ENCODE results near the gene MRM2.

The MRM2 gene

GRCh38 chr7:2217716-2218443 lies 24.1 kb downstream of the MRM2 start:
- H3K9me3 ChIP-seq (ENCODE audit: insufficient read depth, low read depth, low read length) = no peaks in the 10 kb centered on the region
- H3K27ac ChIP-seq (ENCODE audit: low read length) = no peak overlapping the region
- no peak overlapping the region for H3K9ac ChIP-seq (ENCODE audit: low read depth, low read length)
- no peak overlapping the region for H3K4me3 ChIP-seq (ENCODE audit: low read length)
- peaks cover 81% of the 10 kb centered on the region for H3K36me3 ChIP-seq (ENCODE audit: insufficient read depth, low read depth, low read length)
- H3K4me1 ChIP-seq (ENCODE audit: insufficient read depth, low read length) = no peaks in the 10 kb centered on the region
- H3K27me3 ChIP-seq (ENCODE audit: insufficient read depth, low read length) = no peaks in the 10 kb centered on the region

- Histone ChIP-seq H3K9ac (ENCODE audit: low read depth, low read length) (no peak overlapping the region), H3K27ac (ENCODE audit: low read length) (no peak overlapping the region), H3K9me3 (ENCODE audit: insufficient read depth, low read depth, low read length) (no peaks in the 10 kb centered on the region), H3K36me3 (ENCODE audit: insufficient read depth, low read depth, low read length) (peaks cover 81% of the 10 kb centered on the region), H3K4me3 (ENCODE audit: low read length) (no peak overlapping the region), H3K4me1 (ENCODE audit: insufficient read depth, low read length) (no peaks in the 10 kb centered on the region), H3K27me3 (ENCODE audit: insufficient read depth, low read length) (no peaks in the 10 kb centered on the region)
Measured at GRCh38 chr7:2217206-2217605, 24.8 kb downstream of the MRM2 start.

DNA sequence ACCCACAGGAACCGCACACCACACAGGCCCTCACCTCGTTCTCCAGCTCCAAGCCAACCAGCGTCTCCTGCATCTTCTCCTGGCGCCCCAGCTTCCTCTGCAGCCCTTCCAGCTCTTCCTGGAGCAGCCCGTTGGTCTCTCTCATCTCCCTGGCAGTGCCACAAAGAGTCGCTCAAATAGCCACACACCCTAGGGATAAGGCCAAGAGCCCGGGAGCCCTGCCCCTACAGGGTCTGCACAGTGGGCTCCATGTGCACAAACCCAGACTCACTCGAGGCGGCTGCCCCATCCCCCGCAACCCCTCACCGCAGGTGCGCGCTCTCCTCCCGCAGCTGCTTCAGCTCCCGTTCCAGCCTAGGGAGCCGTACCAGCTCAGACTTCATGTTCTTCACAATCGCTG lies 26.2 kb downstream of the MRM2 start:
- Histone ChIP-seq H3K27me3 (ENCODE audit: insufficient read depth, low read length) (no peaks in the 10 kb centered on the region), H3K4me1 (ENCODE audit: insufficient read depth, low read length) (no peaks in the 10 kb centered on the region), H3K27ac (ENCODE audit: low read length) (no peak overlapping the region), H3K36me3 (ENCODE audit: insufficient read depth, low read depth, low read length) (peaks cover 84% of the 10 kb centered on the region), H3K9me3 (ENCODE audit: insufficient read depth, low read depth, low read length) (no peaks in the 10 kb centered on the region), H3K4me3 (ENCODE audit: low read length) (no peak overlapping the region), H3K9ac (ENCODE audit: low read depth, low read length) (no peak overlapping the region)

- Histone ChIP-seq H3K36me3 (ENCODE audit: insufficient read depth, low read depth, low read length) (peaks cover 80% of the 10 kb centered on the region), H3K4me3 (ENCODE audit: low read length) (no peak overlapping the region), H3K27me3 (ENCODE audit: insufficient read depth, low read length) (no peaks in the 10 kb centered on the region), H3K9ac (ENCODE audit: low read depth, low read length) (no peak overlapping the region), H3K9me3 (ENCODE audit: insufficient read depth, low read depth, low read length) (no peaks in the 10 kb centered on the region), H3K27ac (ENCODE audit: low read length) (no peak overlapping the region), H3K4me1 (ENCODE audit: insufficient read depth, low read length) (no peaks in the 10 kb centered on the region)
Measured at GRCh38 chr7:2214636-2215035, 27.4 kb downstream of the MRM2 start.

GRCh38 chr7:2213551-2214215 lies 28.3 kb downstream of the MRM2 start:
- H3K9me3 ChIP-seq (ENCODE audit: insufficient read depth, low read depth, low read length) = no peaks in the 10 kb centered on the region

DNA sequence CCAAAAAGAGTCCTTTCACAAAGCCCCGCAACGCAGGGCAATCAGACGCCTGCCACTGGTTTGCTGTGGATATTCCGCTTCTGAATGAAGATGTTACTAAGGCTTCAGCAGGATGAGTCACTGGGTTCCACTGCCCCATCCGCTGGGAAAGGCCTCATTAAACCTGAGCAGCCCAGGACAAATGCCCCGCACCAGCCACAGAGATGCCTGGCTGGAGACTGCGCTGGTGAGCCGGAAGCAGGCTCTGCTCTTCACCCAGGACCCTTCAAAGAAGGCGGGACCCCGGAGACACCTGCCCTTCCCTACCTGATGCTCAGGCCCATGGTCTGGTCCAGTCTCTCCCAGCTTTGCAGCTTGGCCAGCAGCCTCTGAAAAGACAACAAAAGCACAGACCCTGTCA lies 29.1 kb downstream of the MRM2 start:
- Histone ChIP-seq H3K36me3 (ENCODE audit: insufficient read depth, low read depth, low read length) (peaks cover 85% of the 10 kb centered on the region), H3K9me3 (ENCODE audit: insufficient read depth, low read depth, low read length) (no peaks in the 10 kb centered on the region), H3K9ac (ENCODE audit: low read depth, low read length) (no peak overlapping the region), H3K27ac (ENCODE audit: low read length) (no peak overlapping the region), H3K27me3 (ENCODE audit: insufficient read depth, low read length) (no peaks in the 10 kb centered on the region), H3K4me1 (ENCODE audit: insufficient read depth, low read length) (no peaks in the 10 kb centered on the region), H3K4me3 (ENCODE audit: low read length) (no peak overlapping the region)

More at GRCh38 chr7:2213551-2214215, 28.3 kb downstream of the MRM2 start:
- H3K4me1 ChIP-seq (ENCODE audit: insufficient read depth, low read length) = no peaks in the 10 kb centered on the region
- no peak overlapping the region for H3K9ac ChIP-seq (ENCODE audit: low read depth, low read length)
- H3K27ac ChIP-seq (ENCODE audit: low read length) = no peak overlapping the region
- H3K4me3 ChIP-seq (ENCODE audit: low read length) = no peak overlapping the region
- peaks cover 81% of the 10 kb centered on the region for H3K36me3 ChIP-seq (ENCODE audit: insufficient read depth, low read depth, low read length)
- no peaks in the 10 kb centered on the region for H3K27me3 ChIP-seq (ENCODE audit: insufficient read depth, low read length)

DNA sequence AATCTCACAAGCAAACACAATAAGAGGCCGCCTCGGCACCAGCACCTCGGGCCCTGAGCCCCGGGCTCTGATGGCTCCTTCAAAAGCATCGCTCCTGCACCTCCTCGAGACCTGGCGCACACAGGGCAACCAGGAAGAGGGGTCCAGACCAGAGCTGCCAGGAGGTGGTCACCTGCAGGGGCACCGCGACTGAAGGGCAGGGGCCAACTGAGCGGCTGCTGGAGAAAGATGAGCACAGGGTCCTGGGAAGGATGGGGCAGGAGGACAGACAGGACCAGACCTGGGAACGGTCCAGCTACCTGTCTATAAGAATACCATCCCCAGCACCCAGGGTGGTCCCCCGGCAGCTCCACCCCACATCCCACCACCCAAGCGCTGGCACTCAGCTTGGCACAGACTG lies 30.1 kb downstream of the MRM2 start:
- H3K36me3 ChIP-seq (ENCODE audit: insufficient read depth, low read depth, low read length) = peaks cover 85% of the 10 kb centered on the region
- no peak overlapping the region for H3K27ac ChIP-seq (ENCODE audit: low read length)

GRCh38 chr7:2211259-2211880 lies 30.6 kb downstream of the MRM2 start:
- Histone ChIP-seq H3K27ac (ENCODE audit: low read length) (no peak overlapping the region), H3K27me3 (ENCODE audit: insufficient read depth, low read length) (no peaks in the 10 kb centered on the region), H3K4me1 (ENCODE audit: insufficient read depth, low read length) (no peaks in the 10 kb centered on the region), H3K9ac (ENCODE audit: low read depth, low read length) (no peak overlapping the region), H3K9me3 (ENCODE audit: insufficient read depth, low read depth, low read length) (no peaks in the 10 kb centered on the region), H3K4me3 (ENCODE audit: low read length) (no peak overlapping the region), H3K36me3 (ENCODE audit: insufficient read depth, low read depth, low read length) (peaks cover 83% of the 10 kb centered on the region)

More for the DNA sequence above, 30.1 kb downstream of the MRM2 start:
- H3K27me3 ChIP-seq (ENCODE audit: insufficient read depth, low read length) = no peaks in the 10 kb centered on the region
- H3K4me3 ChIP-seq (ENCODE audit: low read length) = no peak overlapping the region
- no peaks in the 10 kb centered on the region for H3K9me3 ChIP-seq (ENCODE audit: insufficient read depth, low read depth, low read length)
- no peak overlapping the region for H3K9ac ChIP-seq (ENCODE audit: low read depth, low read length)
- no peaks in the 10 kb centered on the region for H3K4me1 ChIP-seq (ENCODE audit: insufficient read depth, low read length)

DNA sequence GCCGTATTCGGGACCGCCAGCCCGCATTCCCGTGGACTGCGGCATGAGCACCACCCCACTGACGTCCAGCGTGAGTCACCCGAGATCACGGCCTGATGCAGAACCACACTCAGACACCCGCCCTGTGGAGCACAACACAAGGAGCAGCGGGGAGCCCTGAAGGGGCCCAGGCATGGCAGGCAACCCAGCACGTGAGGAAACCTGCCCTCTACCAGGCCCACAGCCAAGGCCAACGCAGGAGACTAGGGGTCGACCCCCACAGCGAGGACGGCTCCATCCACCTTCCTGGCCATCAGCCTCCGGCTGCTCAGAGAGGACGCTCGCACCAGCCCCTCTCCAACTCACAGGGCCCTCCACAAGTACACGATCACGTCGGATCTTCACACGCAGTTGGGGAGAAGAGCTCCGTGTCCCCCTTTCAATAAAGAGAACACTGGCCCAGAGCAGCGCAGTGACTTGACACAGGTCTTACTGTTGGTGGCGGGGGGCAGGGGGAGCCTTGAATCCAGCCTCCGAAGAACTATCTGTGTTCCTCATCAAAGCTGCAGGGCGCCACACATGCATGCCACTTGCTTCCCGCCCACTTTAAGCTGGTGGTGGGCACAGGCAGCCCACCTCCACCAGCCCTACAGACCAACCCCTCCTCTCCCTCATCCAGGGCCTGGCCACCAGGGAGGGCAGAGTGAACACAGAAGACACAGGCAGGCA lies 31.3 kb downstream of the MRM2 start:
- Histone ChIP-seq H3K36me3 (ENCODE audit: insufficient read depth, low read depth, low read length) (peaks cover 79% of the 10 kb centered on the region), H3K27me3 (ENCODE audit: insufficient read depth, low read length) (no peaks in the 10 kb centered on the region), H3K9ac (ENCODE audit: low read depth, low read length) (no peak overlapping the region), H3K9me3 (ENCODE audit: insufficient read depth, low read depth, low read length) (no peaks in the 10 kb centered on the region), H3K27ac (ENCODE audit: low read length) (no peak overlapping the region), H3K4me3 (ENCODE audit: low read length) (no peak overlapping the region), H3K4me1 (ENCODE audit: insufficient read depth, low read length) (no peaks in the 10 kb centered on the region)

DNA sequence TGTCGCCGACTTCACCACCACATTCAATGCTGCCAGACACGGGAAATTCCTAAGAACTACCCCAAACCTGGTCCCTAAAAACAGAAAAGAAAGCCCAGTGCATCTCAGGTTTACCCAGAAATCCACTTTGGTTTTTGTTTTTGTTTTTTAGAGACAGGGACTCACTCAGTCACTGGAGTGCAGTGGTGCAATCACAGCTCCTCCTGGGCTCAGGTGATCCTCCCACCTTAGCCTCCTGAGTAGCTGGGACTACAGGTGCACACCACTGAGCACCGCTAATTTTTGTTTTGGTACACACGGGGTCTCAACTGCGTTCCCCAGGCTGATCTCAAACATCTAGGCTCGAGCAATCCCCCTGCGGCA lies 32.1 kb downstream of the MRM2 start:
- H3K36me3 ChIP-seq (ENCODE audit: insufficient read depth, low read depth, low read length) = peaks cover 73% of the 10 kb centered on the region
- no peak overlapping the region for H3K4me3 ChIP-seq (ENCODE audit: low read length)
- no peaks in the 10 kb centered on the region for H3K4me1 ChIP-seq (ENCODE audit: insufficient read depth, low read length)
- no peak overlapping the region for H3K27ac ChIP-seq (ENCODE audit: low read length)
- no peaks in the 10 kb centered on the region for H3K9me3 ChIP-seq (ENCODE audit: insufficient read depth, low read depth, low read length)
- H3K9ac ChIP-seq (ENCODE audit: low read depth, low read length) = no peak overlapping the region
- H3K27me3 ChIP-seq (ENCODE audit: insufficient read depth, low read length) = no peaks in the 10 kb centered on the region

GRCh38 chr7:2209146-2209960 lies 32.7 kb downstream of the MRM2 start:
- Histone ChIP-seq H3K4me3 (ENCODE audit: low read length) (no peak overlapping the region), H3K4me1 (ENCODE audit: insufficient read depth, low read length) (no peaks in the 10 kb centered on the region), H3K36me3 (ENCODE audit: insufficient read depth, low read depth, low read length) (peaks cover 71% of the 10 kb centered on the region), H3K9me3 (ENCODE audit: insufficient read depth, low read depth, low read length) (no peaks in the 10 kb centered on the region), H3K27me3 (ENCODE audit: insufficient read depth, low read length) (no peaks in the 10 kb centered on the region), H3K9ac (ENCODE audit: low read depth, low read length) (no peak overlapping the region), H3K27ac (ENCODE audit: low read length) (no peak overlapping the region)

Measured in iPS-20b (cell line).